Colon (tissue), 2 donors: ENCODE data around the gene ZNHIT6.
"Not testable (repeated sequence)": the region's sequence is repeated elsewhere in the genome, so short reads cannot be mapped to it uniquely, and the experiment has no call there.

Experiments
- FAIRE-seq: peaks from 2 replicates; lab custom pipeline; 2012; peaks lifted over from hg19 to GRCh38; lab: Jason Lieb, UNC
- donor health status: control.
- donor health status: control.

Gene ZNHIT6, protein sequence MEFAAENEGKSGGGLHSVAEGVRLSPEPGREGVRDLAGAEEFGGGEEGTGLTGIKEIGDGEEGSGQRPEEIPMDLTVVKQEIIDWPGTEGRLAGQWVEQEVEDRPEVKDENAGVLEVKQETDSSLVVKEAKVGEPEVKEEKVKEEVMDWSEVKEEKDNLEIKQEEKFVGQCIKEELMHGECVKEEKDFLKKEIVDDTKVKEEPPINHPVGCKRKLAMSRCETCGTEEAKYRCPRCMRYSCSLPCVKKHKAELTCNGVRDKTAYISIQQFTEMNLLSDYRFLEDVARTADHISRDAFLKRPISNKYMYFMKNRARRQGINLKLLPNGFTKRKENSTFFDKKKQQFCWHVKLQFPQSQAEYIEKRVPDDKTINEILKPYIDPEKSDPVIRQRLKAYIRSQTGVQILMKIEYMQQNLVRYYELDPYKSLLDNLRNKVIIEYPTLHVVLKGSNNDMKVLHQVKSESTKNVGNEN

DNA sequence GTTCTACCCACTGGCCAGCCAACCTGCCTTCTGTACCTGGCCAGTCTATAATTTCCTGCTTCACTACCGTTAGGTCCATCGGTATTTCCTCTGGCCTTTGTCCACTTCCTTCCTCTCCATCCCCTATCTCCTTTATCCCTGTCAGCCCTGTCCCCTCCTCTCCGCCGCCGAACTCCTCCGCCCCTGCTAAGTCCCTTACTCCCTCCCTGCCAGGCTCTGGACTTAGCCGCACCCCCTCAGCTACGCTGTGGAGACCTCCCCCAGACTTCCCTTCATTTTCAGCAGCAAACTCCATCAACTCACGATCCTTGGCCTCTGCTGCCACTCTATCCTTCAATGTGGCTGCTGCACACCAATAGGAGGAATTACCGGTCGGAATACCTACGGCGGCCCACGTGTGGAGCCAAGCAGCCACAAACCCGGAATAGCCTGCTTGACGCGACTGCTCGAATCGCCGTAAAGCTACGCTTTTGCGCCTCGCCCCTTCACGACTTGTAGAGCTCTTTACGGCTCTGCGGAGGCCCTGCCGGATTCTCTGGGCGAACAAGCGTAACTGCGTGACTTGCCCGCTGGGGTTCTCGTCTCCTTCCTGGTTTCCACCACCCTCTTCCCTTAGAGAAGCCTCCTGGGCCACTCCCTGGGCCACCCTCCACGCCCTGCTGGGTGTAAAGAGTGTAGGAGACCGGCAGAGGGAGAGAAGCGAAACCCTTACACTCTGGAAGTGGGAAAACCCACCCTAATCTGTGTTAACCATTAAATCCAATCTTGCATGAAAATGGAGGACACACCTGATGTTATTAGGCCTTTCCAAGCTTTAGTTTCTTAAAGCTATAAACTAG is at the start of gene ZNHIT6:
ZNHIT6 (minus strand) TSS at position 444 of the 839 bp plus-strand sequence; CDS start at position 295, 149 bp downstream.
- no peak for FAIRE-seq

DNA sequence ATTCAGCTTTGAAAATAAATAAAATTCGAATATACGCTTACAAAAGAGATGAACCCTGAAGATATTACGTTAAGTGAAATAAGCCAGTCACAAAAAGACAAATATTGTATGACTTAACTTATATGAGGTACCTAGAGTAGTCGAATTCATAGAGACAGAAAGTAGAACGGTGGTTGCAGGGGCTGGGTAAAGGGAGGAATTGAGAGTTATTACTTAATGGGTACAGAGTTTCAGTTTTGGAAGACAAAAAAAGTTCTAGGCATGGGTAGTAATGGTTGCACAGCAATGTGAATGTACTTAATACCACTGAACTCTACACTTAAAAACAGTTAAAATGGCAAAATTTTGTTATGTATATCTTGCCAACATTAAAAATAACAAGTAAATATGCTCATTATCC is 48.6 kb upstream of the ZNHIT6 start:
- no peak for FAIRE-seq

DNA sequence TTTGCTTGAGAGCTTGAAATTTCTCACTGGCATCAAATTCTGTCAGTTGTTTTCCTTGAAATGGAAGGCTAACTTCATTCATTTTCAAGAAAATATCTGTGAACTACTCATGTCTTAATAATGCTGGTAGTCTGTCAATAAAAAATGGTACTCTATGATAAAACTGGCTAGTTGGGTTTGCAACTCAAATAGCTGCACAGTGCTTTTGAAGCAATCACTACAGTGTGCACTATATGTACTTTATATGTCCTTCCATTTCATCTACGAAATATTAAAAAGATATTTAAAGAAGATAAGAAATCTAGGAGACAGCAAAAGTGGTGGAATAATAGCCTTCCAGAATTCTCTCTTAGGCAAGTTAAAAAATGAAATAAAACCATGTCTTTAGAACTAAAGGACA is 39.9 kb upstream of the ZNHIT6 start:
- FAIRE-seq, result no peak

DNA sequence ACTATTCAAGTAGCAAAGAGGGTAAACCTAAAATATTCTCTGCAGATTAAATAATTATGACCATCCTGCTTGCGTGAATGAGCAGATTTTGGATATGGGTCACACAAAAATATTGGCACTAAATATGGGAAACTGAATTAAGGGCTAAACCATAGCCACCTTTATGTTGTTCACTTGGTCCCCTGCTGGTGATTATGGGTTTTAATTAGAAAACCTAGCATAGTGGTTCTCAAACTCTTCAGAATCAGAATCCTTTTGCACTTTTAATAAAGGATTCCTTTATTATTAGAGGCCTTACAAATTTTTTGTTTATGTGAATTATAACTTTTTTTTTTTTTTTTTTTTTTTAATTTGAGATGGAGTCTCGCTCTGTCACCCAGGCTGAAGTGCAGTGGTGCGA is 38.5 kb upstream of the ZNHIT6 start:
- FAIRE-seq, result no peak

DNA sequence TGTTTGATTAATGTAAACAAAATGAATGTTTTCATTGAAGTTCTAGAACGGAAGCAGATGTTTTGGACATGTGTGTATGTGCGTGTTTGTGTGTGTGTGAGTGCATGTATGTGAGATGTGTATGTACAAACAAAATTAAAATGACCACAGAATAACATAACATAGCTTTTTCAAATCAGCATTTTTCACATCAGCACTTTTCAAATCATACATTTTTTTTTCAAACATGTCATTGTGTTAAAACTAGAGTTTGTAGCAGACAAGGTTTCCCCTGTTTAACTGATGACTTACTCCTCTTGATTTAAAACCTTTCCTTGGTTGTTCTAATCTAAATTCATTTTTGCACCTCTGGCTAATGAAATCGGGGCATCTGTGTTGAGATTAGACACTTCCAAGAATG is 35.6 kb upstream of the ZNHIT6 start:
- FAIRE-seq, result no peak

DNA sequence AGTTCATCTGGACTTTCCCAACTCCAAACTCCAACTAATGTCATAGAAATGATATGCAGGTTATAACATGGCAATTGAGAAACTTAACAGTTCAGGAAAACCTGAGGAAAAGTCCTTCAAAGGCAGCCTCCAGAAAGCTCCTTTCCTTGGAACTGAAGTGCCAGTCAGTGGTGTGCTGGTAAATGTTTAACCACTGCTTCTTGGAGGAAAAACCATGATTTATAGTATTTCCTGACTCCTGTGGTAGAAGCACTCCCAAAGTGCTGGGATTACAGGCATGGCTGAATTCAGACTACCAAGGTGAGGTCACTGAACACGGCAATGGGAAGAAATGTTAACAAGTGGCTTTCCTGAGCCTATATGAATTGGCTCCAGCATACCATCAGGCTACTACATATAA is 26.7 kb upstream of the ZNHIT6 start:
- no peak for FAIRE-seq

DNA sequence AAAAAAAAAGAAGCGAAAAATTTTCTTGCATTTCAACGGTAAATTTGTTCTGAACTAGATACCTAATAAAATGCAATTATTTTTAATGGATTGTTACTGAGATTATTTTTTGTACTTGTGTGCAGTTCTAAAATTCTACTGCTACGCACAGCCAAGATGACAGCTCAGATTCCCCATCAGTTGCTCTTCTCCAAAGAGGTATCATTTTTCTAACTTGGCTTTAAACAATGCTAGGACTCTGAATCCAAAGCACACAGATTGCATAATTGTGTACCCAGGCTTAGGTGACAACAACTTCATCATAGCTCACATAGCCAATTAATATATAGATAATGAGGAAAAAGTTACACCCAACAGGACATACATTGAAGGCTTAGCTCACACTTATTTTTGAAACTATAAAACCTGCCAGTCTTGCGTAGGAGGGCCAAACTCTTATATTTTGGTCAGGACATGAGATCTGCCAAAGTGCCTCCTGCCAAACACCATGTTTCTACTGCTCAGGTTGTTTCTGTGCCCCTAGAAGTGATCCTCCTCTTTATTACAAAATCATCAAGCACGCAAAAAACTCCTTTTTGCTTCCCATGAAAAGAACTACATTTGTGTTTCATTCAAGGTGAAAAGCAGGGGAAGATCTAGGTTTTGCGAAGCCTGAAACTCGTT is 10.6 kb upstream of the ZNHIT6 start:
- FAIRE-seq, result no peak

DNA sequence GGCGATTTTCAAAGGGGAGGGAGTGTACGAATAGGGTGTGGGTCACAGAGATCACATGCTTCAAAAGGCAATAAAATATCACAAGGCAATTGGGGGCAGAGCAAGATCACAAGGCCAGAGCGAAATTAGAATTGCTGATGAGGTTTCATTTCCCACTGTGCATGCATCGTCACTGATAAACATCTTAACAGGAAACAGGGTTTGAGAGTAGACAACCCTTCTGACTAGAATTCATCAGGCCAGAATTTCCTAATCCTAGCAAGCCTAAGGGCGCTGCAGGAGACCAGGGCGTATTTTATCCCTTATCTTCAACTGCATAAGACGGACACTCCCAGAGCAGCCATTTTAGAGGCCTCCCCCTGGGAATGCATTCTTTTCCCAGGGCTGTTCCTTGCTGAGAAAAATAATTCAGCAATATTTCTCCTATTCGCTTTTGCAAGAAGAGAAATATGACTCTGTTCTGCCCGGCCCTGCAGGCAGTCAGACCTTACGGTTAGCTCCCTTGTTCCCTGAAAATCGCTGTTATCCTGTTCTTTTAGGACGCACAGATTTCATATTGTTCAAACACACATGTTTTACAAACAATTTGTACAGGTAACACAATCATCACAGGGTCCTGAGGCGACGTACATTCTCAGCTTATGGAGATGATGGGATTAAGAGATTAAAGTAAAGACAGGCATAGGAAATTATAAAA is 6.3 kb upstream of the ZNHIT6 start:
- not testable (repeated sequence) for FAIRE-seq

DNA sequence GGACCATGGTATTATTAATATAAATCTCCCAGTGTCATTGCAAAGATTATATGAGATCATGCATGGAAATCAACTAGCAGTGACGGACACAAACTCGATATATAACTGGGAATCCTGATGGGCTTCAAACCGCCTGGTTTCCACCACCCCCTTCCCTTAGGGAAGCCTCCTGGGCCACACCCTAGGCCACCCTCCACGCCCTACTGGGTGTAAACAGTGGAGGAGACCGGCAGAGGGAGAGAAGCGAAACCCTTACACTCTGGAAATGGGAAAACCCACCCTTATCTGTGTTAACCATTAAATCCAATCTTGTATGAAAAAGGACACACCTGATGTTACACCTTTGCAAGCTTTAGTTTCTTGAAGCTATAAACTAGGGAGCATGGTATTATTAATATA is 595 bp upstream of the ZNHIT6 start:
- FAIRE-seq, result no peak

DNA sequence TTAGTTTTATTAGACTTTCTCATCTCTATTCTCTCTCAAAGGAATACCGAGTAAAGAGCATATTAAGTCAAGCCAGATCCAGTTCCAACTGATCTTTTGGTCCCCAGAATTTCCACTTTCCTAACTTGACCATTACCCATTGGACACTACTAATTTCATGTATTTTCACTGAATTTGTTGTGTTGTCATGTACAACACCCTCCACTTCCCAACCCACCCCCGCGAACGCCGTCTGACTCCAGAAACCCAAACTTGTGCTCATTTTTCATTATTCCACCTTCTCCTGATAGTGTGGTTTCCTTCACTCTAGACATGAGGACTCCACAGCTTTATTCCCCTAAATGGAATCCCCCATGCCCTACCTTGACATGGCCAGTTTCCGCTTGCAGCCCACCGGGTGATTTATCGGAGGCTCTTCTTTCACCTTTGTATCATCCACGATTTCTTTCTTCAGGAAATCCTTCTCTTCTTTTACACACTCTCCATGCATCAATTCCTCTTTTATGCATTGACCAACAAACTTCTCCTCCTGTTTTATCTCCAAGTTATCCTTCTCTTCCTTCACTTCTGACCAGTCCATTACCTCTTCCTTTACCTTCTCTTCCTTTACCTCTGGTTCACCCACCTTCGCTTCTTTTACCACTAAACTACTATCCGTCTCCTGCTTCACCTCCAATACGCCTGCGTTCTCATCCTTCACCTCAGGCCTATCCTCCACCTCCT is 805 bp downstream of the ZNHIT6 start:
- FAIRE-seq, result no peak

DNA sequence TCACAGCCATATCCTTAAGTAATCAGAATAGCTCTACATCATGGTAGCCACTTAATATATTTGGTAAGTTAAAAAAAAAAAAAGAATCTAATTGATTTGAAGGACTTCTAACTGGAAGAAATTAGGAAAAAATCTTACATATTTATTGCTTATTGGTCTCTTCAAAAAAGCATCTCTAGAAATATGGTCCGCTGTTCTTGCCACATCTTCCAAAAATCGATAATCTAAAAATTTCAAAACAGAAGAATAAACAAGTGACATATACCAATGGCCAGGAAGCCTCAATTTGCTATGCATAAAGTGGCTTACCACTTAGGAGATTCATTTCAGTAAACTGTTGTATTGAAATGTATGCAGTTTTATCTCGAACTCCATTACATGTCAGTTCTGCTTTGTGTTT is 2.3 kb downstream of the ZNHIT6 start:
- FAIRE-seq, result no peak

DNA sequence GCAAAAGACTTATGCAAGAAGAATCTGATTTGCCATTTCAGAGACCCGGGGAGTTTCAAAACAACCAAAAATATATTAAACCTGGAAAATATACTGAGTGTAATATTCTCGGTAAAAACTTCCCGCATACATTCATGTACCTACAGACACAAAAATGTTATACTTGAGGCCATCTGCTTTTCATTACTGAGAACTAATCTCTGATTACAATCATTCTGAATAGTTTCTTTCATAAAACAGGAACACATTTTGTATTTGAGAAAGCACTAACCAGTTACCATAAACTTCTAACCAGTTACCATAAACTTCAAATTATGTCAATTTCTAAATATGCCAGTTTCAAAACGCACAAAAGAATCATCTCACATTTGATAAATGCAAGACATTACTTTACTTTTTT is 7.8 kb downstream of the ZNHIT6 start:
- no peak for FAIRE-seq

DNA sequence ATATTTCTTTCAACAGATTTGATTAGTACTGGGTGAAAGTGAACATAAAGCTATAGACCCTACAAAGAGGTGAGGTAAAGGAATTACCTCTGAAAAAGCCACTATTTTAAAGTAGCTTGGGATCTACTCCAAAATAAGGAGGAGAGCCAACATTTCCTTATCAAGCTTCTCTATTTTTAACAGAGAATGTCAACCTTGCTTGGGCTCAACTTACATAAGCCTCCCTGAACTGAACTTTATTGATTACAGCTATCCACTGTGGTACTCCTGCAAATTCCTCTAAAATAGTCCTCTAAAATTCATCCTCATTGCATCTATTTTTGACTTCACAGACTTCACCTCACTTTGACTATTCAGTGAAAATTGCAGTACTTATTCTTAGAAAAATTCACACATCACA is 10.3 kb downstream of the ZNHIT6 start:
- no peak for FAIRE-seq

DNA sequence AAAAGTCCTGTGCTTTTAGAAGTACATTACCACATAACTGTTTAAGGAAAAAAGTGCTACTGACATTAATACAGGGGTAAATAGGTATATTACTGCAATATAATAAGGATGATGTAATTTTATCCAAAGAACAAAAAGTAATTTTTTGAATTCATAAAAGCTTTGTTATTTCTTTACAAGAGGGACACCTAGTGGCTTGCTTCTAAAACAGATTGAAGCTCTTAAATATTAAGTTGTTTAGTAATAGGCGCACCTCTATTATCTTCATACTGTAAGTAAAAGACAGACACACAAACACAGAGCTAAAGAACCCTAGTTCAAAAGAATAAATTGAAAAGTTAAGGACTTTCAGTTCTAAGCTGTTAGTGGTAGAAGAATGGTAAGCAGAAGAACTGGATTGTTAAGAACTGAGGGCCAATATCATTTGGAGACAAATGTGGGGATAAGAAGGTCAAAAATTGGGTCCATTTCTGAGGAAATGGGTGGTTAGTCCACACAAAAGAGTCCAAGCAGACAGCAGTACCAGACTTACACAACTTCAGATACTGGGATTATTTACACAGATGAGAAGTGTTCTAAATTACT is 15.4 kb downstream of the ZNHIT6 start:
- FAIRE-seq, result peak; percentile 31

DNA sequence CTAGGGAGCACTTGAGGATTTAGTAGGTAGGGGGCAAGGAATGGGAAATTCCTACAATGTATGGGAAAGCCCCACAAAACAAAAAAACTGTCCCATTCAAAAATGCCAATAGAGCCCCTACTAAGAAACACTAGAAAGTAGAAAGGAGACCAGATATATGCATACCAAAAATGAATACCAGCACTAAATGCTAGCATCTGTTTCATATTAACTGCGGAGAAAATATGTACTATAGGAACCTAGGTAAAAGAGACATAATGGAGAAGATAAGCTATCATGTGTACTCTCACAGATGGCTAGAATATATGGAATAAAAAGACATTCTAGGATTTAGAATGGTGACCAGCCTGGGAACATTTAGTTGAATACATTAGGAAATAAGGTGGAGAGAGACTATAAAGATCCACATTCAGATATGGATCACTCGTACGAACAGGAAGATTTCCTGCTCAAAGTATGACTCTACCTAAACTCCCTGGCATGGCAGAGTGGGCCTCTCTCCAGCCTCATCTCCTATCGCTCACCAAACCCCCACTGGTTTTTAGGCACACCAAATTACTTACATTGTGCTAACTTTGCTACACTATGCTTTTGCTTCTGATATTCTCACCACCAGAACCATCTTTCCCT is 18.3 kb downstream of the ZNHIT6 start:
- no peak for FAIRE-seq

DNA sequence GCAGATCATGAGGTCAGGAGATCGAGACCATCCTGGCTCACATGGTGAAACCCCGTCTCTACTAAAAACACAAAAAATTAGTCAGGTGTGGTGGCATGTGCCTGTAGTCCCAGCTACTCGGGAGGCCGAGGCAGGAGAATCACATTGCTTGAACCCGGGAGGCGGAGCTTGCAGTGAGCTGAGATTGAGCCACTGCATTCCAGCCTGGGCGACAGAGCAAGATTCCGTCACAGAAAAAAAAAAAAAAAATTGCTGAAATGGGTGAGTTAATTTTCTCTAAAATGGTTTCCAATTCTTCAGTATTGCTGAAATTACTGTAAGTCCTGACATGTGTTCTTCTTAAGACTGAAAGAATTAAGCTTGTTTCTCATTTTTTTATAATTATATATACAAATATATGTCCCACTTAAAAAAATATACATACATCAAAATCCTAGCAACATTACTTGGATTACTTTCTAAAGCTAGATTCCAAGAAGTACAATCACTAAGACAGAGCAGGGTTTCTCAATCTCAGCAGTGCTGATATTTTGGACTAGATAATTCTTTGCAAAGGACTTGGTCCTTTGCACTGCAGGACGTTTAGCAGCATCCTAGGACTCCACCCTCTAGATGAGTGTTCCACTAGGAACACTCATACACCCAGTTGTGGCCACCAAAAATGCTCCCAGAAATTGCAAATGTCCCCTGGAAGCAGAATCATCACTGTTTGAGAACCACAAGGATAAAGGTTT is 24.8 kb downstream of the ZNHIT6 start:
- FAIRE-seq, result no peak

DNA sequence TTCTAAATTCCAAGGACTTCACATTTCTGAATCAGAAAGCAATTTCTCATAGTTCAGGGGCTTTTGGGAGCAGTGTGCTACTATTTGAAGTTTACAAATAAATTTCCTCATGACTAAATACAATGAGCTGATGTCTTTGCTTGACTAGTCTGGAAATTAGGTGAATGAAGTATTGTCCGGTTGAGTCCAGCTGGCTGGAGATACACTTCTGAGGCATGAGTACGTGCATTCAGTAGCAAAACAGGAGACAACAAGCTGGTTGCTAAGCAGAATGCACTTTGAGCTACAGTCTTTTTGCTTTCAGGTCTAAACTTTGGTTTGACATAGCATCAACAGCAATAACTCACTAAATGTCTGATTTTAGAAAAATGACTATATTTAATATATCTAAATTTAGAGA is 27.1 kb downstream of the ZNHIT6 start:
- no peak for FAIRE-seq

DNA sequence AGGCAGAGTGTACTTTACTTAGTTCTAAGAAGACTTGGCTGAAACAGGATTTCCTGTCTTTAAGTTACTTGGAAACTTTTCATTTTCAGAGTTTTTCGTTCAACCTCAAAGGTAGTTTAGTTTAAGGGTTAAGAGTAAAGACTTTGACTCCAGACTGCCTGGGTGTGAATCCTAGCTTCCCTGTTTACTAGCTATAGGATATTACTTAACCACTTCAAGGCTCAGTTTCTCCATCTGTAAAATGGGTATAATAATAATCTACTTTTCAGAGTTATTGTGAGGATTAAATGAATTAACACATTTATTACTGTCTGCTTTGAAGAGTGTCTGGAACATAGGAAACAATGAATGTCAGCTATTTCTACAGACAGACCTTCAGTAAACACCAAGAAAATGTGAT is 30.0 kb downstream of the ZNHIT6 start:
- no peak for FAIRE-seq

DNA sequence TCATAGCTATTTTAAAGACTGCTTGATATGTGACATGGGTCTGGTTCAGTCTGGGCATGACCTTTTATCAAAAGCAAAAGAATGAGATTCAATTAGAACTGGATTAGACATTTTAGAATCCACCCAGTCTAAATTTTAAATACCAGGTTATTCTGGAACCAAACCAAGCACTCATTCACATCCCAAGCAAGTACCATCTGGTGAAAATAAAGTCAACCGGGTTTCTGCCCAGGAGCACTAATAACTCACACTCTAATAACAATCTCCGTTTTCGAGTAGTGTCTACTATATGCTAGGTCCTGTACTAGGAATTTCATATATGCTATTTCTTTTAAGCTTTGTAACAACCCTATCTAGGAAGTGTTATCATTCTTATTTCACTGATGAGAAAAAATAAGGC is 30.6 kb downstream of the ZNHIT6 start:
- FAIRE-seq, result no peak
